T-helper 1 cell treated with Interleukin-12 subunit alpha and Interleukin-12 subunit beta and Interleukin-4 antibody, amounts not matched to agents 30 μg/mL and 1 μg/mL, for 36 hours (primary cell): ENCODE data around the gene PRM2.

Experiments
- H3K27ac Mint-ChIP-seq: one replicate; pipeline ENCODE4 v1.8.0; 2021; ENCODE audit warnings: mild to moderate bottlenecking, mixed read lengths
- H3K27me3 Mint-ChIP-seq: one replicate; pipeline ENCODE4 v1.8.0; 2021; ENCODE audit warnings: low read depth, mixed read lengths
- H3K36me3 Mint-ChIP-seq: one replicate; pipeline ENCODE4 v1.8.0; 2021; ENCODE audit warnings: low read depth, mixed read lengths
- H3K4me1 Mint-ChIP-seq: one replicate; pipeline ENCODE4 v1.8.0; 2021; ENCODE audit warnings: low read depth, mixed read lengths
- H3K4me3 Mint-ChIP-seq: one replicate; pipeline ENCODE4 v1.8.0; 2021; ENCODE audit warnings: mild to moderate bottlenecking, moderate library complexity, mixed read lengths
- H3K9me3 Mint-ChIP-seq: one replicate; pipeline ENCODE4 v1.8.0; 2021; ENCODE audit warnings: mixed read lengths

The PRM2 gene

GRCh38 chr16:11241480-11242204, 34.6 kb downstream of the PRM2 start:
- H3K4me3 Mint-ChIP-seq, result no peak overlapping the region
- peaks cover 5% of the 10 kb centered on the region for H3K36me3 Mint-ChIP-seq
- H3K27ac Mint-ChIP-seq, result no peak overlapping the region
- H3K27me3 Mint-ChIP-seq, result no peaks in the 10 kb centered on the region
- peaks cover 30% of the 10 kb centered on the region for H3K4me1 Mint-ChIP-seq
- H3K9me3 Mint-ChIP-seq, result no peaks in the 10 kb centered on the region

DNA sequence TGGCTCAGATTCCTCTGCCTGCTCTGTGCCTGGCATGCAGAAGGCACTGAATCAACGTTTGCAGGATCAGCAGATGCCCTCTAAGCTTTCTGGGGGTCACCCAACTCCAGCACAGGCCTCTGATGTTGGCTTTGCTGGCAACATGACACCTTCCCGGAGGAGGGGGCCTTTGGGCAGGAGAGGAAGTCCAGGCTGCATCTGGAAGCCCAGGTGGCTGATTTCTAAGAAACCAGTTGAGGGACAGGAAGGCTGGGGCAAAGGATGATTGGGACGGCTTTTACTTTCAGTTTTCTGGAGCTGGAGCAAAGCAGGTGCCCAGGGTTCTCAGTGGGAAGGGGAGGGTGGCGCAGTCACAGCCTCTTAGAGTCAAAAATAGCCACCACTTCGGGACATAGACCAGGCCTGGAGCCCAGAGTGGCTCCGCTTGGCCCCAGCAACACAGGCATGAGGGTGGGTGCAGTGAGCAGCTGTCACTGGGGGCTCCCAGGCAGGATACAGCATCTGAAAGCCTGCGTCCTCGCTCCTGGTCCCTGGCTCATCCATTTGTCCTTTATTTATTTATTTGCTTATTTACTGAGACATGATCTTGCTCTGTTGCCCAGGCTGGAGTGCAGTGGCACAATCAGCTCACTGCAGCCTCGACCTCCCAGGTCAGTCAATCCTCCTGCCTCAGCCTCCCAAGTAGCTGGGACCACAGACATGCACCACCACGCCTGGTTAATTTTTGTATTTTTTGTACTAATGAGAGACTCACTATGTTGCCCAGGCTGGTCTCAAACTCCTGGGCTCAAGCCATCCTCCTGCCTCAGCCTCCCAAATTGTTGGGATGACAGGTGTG, 35.4 kb downstream of the PRM2 start:
- Mint-ChIP-seq H3K9me3 (no peaks in the 10 kb centered on the region), H3K27ac (peak overlapping the region; percentile 83), H3K27me3 (no peaks in the 10 kb centered on the region), H3K4me3 (peak overlapping the region; percentile 39), H3K36me3 (peaks cover 4% of the 10 kb centered on the region), H3K4me1 (peaks cover 29% of the 10 kb centered on the region)

DNA sequence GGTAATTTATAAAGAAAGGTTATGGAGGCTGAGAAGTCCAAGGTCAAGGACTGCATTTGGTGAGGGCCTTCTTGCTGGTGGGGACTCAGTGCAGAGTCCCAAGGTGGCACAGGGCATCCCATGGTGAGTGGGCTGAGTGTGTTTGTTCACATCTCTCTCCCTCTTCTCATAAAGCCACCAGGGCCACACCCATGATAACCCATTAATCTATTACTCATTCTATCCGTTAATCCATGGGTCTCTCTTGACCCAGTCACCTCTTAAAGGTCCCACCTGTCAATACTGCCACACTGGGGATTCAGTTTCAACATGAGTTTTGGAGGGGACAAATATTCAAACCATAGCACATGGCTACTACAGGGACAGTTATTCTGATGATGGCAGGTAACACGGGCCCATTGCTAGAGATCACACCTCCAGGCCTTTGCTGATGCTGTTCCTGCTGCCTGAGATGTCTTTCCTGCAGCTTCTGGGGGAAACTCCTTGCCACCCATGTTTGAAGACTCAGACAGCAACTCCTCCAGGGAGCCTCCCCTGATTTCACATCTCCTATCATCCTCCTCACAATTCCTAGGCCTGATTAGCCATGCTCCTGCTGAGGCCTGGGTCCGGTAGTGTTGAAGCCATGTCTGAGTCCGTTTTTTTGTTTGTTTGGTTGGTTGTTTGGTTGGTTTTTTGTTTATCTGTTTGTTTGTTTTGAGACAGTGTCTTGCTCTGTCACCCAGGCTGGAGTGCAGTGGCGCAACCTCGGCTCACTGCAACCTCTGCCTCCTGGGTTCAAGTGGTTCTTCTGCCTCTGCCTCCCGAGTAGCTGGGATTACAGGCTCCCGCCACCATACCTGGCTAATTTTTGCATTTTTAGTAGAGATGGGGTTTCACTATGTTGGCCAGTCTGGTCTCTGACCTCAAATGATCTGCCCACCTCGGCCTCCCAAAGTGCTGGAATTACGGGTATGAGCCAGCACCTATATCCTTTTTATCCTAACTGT, 36.3 kb downstream of the PRM2 start:
- Mint-ChIP-seq H3K27me3 (no peaks in the 10 kb centered on the region), H3K36me3 (peaks cover under 1% of the 10 kb centered on the region), H3K27ac (peak overlapping the region; percentile 83), H3K4me1 (peaks cover 26% of the 10 kb centered on the region), H3K9me3 (no peaks in the 10 kb centered on the region), H3K4me3 (peak overlapping the region; percentile 39)

DNA sequence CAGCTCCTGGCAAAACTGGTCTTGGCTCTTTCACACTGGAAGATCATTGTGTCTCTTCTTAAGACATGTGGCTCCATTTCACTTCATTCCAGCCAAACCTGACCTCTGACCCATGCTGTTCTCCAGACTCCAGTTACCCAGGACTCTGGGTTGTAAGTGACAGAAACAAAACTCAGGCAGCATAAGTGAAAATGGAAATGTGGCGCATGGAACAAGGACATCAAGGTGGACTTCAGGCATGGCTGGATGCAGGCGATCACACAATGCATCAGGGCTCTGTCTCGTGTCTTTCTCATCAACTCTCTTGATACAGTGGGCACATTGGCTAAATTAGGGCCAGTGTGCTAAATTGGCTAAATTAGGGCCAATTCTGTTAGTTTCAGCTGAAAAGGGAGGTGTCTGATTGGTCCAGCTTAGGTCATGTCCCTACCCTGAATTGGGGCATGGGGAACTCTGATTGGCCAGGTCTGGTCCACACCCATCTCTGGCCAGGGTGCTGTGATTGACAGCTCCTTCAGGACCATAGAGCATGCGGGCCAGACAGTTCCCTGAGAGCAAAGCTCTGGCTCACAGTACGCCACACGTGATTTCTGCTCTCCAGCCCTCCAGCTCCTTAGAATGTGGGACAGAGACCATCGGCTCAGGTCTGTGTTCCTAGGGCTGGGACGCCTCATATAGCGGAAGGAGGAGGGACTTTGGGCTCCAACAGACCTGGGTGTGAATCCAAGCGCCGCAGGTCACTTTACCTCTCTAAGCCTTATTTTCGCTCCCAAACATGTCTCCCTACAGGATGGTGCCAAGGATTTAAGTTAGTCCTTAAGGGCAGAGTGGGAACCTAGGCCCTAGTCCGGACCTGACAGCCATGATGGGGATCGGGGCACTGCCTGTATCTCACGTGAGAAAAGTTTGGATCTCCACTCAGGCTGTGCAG, 37.7 kb downstream of the PRM2 start:
- Mint-ChIP-seq H3K4me1 (peaks cover 36% of the 10 kb centered on the region), H3K9me3 (no peaks in the 10 kb centered on the region), H3K4me3 (no peak overlapping the region), H3K27me3 (no peaks in the 10 kb centered on the region), H3K27ac (peak overlapping the region; percentile 20), H3K36me3 (no peaks in the 10 kb centered on the region)

DNA sequence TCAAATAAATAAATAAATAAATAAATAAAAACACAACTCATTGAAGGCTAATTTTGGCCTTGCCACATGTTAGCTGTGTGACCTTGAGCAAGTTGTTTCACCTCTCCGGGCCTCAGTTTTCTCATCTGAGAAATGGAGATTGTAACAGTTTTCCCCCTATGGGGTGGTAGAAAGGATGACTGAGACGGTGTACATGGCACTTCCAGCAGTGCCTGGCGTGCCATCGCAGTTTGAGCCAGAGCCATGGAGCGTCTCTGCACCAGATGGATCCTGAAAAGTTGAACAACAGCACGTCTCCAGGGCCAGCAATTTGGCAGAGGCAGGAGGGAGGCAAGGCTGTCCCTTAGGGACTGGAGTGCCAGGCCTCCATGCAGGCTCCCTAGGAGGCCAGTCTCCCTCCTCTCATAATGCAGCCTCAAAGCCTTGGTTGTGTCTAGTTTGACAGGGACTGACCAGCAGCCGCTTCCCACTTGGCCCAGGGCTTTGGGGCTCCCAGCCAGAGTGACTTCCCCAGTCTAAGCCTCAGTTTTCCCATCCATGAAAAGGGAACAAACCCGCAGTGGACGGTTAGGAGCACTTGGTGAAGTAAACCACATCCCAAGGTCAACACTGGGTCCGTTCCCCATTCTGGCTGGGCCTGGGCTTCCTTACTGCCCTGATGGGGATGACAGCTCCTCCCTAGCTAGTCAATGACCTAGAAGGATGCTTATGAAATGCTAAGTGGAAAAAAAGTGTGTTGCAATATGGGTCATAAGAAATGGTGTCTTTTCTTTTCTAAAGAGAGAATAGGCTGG, 39.6 kb downstream of the PRM2 start:
- no peak overlapping the region for H3K4me3 Mint-ChIP-seq
- no peak overlapping the region for H3K27ac Mint-ChIP-seq
- H3K4me1 Mint-ChIP-seq, result peaks cover 49% of the 10 kb centered on the region
- H3K9me3 Mint-ChIP-seq, result no peaks in the 10 kb centered on the region
- no peaks in the 10 kb centered on the region for H3K27me3 Mint-ChIP-seq
- no peaks in the 10 kb centered on the region for H3K36me3 Mint-ChIP-seq

- Mint-ChIP-seq H3K27ac (peak overlapping the region; percentile 69), H3K27me3 (no peaks in the 10 kb centered on the region), H3K36me3 (no peaks in the 10 kb centered on the region)
Observed at GRCh38 chr16:11235703-11235991, 40.6 kb downstream of the PRM2 start.

DNA sequence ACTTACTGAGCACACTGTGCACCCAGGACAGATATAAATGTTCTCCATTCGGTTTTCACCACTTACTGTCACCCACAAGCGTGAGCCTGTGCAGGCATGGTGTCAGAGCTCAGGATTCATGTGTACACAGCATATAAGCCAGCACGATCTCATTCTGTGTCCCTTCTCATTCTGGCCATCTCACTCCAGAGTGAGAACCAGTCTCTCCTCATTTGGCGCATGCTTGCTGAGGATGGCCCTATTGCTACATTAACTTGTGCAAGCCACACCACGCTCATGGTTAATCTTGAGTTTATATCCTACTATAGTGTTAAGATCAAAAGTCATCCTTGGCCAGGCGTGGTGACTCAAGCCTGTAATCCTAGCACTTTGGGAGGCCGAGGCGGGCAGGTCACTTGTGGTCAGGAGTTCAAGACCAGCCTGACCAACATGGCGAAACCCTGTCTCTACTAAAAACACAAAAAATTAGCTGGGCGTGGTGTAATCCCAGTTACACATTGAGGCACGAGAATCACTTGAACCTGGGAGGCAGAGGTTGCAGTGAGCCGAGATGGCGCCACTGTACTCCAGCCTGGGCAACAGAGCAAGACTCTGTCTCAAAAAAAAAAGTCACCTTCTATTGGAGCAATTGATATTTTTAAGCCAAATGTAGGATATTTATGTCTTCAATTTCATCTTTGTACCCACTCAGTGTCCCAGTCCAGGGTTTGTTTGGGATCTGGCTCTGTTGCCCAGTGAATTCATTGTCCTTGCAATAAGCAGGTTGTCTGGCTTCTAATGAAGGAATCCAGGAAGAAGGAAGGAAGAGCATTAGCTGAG, 41.2 kb downstream of the PRM2 start:
- Mint-ChIP-seq H3K27ac (peak overlapping the region; percentile 69), H3K4me1 (peaks cover 59% of the 10 kb centered on the region), H3K27me3 (no peaks in the 10 kb centered on the region), H3K9me3 (no peaks in the 10 kb centered on the region), H3K36me3 (no peaks in the 10 kb centered on the region), H3K4me3 (peak overlapping the region; percentile 16)

More at GRCh38 chr16:11235703-11235991, 40.6 kb downstream of the PRM2 start:
- Mint-ChIP-seq H3K4me3 (no peak overlapping the region), H3K4me1 (peaks cover 58% of the 10 kb centered on the region), H3K9me3 (no peaks in the 10 kb centered on the region)

DNA sequence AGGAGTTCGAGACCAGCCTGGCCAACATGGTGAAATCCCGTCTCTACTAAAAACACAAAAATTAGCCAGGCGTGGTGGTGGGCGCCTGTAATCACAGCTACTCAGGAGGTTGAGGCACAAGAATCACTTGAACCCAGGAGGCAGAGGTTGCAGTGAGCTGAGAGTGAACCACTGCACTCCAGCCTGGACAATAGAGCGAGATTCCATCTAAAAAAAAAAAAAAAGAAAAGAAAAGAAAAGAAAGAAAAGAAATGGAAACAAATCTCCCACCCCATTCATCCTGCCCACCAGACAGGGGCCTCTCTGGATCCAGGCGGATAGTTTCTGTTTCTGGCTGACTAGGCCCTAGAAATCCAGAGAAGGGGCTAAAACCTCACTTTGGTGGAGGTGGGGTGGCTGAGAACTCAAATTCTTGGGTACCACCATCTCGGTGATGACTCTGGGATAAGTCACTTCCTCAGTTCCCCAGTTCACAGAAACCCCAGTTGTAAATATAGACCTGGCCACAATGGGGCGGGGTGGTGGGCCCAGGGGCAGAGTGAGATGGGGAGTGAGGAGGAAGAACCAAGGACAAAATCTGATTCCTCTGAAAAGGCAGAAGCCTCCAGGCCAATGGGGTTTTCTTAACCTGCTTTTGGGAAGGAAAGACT, 42.4 kb downstream of the PRM2 start:
- peaks cover 70% of the 10 kb centered on the region for H3K4me1 Mint-ChIP-seq

DNA sequence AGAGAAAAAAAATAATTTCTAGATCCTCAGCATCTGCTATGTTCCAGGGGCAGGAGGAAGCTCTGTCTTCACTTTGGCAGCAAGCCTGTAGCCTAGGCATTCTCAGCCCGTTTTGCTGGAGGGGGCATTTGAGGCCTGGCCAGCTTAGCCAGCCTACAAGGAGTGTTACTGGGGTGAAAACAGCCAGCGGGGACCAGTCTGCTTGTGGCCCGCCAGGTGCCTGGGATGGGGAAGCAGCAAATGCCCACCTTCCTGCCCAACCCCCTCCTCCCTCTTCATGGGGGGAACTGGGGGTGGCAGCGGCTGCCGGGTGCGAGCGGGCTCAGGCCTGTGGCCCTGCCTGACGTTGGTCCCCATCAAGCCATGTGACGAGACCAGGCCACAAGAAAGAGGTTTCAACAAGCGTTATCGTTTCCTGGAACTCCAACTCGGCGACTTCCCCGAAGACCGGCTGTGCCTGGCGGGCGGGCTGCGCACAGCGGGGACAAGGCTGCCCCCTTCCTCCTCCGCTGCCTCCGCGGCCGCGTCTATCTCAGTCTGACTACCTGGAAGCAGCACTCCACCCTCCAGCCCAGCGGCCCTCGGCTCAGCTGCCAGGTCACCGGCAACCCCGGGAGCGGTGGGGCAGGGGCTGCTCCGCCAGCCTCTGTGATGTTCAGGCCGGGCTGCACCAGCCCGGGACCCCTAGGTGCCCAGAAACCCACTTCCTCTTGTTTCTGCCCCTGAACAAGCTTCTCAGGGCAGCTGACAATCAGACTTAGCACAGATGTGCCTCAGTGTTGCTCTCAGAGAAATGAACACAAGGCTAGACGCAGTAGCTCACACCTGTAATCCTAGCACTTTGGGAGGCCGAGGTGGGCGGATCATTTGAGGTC, 43.2 kb downstream of the PRM2 start:
- H3K9me3 Mint-ChIP-seq, result no peaks in the 10 kb centered on the region
- peak overlapping the region; percentile 97 for H3K27ac Mint-ChIP-seq
- H3K4me3 Mint-ChIP-seq, result peak overlapping the region; percentile 74
- H3K4me1 Mint-ChIP-seq, result peaks cover 71% of the 10 kb centered on the region
- no peaks in the 10 kb centered on the region for H3K27me3 Mint-ChIP-seq
- H3K36me3 Mint-ChIP-seq, result no peaks in the 10 kb centered on the region

More for the DNA sequence above, 42.4 kb downstream of the PRM2 start:
- Mint-ChIP-seq H3K27me3 (no peaks in the 10 kb centered on the region), H3K4me3 (peak overlapping the region; percentile 74), H3K9me3 (no peaks in the 10 kb centered on the region), H3K36me3 (no peaks in the 10 kb centered on the region), H3K27ac (peak overlapping the region; percentile 97)

DNA sequence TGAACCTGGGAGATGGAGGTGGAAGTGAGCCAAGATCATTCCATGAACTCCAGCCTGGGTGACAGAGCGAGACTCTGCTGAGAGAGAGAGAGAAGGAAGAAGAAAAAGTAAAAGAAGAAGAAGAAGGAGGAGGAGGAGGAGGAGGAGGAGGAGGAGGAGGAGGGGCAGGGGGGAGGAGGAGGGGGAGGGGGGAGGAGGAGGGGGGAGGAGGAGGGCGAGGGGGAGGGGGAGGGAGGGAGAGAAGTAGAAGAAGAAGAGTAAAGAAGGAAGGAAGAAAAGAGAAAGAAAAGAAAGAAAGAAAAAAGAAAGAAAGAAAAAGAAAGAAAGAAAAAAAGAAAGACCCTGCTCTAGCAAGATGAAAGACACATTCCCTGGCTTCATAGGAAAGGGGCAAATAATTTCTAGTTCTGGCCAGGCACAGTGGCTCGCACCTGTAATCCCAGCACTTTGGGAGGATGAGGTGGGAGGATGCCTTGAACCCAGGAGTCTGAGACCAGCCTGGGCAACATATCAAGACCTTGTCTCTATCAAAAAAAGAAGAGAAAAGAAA, 43.9 kb downstream of the PRM2 start:
- H3K4me3 Mint-ChIP-seq, result peak overlapping the region; percentile 77
- peak overlapping the region; percentile 97 for H3K27ac Mint-ChIP-seq
- H3K36me3 Mint-ChIP-seq, result no peaks in the 10 kb centered on the region
- peaks cover 73% of the 10 kb centered on the region for H3K4me1 Mint-ChIP-seq
- no peaks in the 10 kb centered on the region for H3K27me3 Mint-ChIP-seq
- H3K9me3 Mint-ChIP-seq, result no peaks in the 10 kb centered on the region

- Mint-ChIP-seq H3K4me1 (peaks cover 66% of the 10 kb centered on the region), H3K9me3 (no peaks in the 10 kb centered on the region), H3K4me3 (peak overlapping the region; percentile 77), H3K36me3 (no peaks in the 10 kb centered on the region), H3K27ac (peak overlapping the region; percentile 97), H3K27me3 (no peaks in the 10 kb centered on the region)
Observed at GRCh38 chr16:11231367-11231970, 44.8 kb downstream of the PRM2 start.
